HG03378 (cell line): ENCODE results near the gene PCGF1.
"Not testable (repeated sequence)": the region's sequence is repeated elsewhere in the genome, so short reads cannot be mapped to it uniquely, and the experiment has no call there.

Source experiments
- ATAC-seq: cut with Tn5 transposase; IDR thresholded peaks from one replicate; pipeline ENCODE4 v1.9.1; 2021; ENCODE audit warnings: mild to moderate bottlenecking, moderate library complexity; ENCODE audit not compliant: unreplicated experiment

Gene PCGF1

DNA sequence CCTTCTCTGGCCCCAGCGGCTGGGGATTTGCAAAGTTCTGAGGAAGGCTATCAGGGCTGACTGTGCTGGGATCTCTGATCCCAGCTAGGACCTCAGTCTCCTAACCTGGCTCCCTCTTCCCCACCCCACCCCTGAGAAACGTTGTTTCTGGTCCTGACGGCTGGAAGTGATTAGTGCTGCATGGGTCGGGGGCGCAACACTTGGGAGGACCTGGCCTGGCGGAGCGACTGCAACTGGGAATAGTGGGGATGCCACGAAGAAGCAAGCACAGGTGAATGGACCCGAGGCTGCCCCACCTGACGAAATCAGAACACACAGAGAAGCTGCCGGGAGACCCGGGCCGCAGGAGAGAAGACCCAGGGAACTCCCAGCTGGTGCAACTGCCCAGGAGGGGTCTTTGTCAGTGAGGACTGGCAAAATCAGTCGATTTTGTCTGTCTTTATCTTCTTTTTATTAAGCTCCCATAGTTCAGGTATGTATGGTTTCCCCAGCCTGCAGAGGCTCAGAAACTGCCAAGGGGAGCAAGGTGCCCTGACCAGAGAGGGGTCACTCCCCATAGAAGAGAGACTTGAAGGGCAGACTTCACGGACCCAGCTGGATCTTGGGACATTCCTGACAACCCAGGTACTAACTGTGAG, 7.4 kb downstream of the PCGF1 start:
- ATAC-seq: no peak

DNA sequence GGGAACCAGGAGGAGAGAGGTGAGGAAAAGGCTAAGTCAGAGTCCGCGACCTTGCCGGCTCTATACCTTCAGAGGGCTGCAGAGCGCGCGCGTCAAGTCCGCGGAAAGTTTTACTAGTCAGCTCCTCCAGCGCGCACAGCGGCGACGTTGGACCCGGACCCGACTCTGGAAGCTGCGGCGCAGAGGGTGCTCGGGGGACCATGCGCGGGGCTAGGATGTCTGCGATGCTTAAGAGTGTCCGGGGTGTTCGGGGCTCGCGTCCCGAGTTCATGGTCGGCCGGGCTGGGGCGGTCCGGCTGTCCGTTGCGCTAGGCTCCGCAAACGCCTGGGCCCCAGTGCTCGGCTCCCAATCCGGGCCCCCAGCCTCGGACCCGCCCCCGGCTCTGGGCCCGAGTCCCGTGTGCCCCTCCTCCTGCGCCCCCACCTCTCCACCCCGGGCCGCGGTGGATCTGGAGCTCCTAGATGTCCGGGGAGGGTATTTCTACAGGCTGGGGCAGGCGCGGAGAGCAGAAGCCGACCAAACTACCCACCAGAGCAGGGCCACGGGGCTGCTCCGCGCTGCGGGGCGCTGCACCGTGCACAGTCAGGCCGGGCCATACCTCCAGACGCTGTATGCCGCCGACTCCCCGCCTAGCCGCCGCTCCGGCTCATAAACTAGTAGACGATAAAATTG, 8.1 kb downstream of the PCGF1 start, which contains the start of gene LBX2:
LBX2 (minus strand) TSS at position 337 of the 673 bp plus-strand sequence; CDS start at position 271, 66 bp downstream.
- ATAC-seq: no peak

DNA sequence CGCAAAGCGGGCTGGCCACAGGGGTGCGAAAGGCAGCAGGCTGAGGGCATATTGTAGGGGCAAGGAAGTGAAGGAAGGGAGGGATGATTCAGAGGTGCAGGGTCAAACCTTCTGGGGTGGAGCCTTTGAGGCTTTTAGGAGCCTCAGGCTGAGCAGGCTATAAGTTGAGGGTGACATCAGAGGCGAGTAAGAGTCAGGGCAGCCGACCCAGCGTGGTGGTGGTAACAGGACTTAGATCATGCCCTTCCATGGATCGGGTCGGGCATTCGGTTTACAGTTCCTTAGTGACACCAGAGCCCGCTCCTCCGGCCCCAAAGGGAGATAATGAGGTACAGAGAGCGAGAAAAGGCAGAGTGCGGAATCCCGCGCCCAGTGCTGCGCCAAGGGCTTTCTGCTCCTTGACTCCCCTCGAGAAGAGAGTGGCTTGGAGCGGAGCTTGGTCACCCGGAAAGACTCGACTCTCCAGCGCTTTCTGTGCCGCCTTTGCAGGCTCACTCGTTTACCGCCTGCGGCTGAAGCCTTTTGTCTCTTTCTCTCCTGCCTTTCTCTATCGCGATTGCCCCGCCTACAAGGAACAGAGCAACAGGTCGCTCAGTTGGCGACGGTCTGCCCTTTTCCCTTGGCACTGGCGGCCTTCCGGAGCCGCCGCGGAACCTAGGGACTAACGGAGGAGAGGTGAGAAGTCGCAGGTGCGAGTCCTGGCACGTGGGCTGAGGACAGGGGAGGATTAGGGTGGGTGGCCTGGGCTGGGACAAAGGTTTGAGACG, 8.8 kb downstream of the PCGF1 start:
- ATAC-seq: no peak

DNA sequence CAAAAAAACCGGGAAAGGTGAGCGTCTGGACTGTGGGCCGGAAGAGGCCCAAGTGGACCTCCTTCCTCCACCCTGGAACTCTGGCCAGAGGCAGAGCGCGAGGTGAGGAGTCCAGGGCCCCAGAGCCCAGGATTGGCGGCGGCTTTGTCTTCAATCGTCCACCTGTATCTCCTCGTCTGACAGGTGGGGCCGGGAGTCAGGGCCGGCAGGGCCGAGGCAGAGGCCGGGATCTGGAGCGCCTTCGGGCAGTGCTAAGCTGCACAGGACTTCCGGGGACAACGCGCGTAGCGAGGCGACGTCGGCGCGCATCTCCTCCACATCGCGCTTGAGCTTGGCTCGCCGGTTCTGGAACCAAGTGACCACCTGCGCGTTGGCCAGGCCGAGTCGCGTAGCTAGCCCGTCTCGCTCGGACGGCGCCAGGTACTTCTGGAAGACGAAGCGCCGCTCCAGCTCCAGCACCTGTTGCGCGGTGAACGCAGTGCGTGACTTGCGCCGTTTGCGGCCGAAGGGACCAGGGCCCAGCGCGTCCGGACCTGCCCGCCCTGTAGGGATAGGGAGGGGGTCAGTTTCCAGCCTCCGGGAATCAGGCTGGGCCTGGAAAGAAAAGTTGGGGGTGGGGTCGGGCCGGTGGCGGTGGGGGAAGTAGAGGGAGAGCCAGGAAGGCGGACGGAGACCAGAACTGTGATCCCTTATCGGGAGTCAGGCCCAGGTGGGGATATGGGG, 9.6 kb downstream of the PCGF1 start:
- no peak for ATAC-seq

DNA sequence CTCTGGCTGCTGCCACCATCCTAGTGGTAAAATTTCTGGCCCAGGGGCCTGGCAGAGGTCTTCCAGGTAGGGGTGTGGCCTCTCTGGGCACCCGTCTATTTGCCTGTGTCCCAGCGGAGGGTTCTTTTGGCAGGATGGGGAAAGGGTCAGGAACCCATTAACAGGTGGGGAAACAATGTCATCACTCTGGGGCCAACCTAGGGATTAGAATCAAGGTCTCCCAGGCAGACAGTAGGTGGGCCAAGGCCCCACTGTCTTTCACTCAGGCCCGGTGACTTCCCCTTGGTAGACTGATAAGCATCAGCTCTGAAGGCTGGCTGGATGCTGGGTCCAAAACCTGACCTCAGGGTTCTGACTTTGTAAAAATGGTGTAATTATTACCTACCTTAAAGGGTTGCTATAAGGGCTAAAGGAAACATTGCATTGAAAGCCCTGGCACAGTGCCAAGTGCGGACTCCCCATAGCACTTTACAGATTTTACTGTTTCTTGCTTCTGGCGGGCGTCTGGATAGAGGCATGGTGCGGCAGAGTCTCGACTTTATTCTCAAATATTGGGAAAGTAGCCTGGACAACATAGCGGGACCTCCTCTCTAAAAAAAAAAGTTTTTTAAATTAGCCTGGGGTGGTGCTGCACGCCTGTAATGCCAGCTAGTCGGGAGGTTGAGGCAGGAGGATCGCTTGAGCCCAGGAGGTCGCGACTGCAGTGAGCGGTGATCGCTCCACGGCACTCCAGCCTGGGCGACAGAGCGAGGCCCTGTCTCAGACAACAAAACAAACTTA, 10.3 kb downstream of the PCGF1 start:
- ATAC-seq: no peak

DNA sequence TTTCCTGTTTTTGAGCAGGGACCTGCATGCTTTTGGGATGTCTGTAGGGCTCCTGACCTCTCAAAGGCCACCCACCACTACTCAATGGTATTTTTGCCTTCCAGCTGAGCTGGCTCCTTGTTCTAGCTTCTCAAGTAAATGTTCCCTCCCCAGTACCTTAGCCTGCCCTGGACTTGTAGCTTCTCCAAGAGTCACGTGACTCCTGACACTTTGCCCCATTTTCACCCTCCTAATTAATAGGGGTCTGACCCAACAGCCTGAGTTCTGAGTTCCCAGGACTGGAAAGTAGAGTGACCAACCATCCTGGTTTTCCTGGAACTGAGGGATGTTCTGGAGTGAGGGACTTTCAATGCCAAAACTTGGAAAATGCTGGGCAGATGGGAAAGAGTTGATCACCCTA, 12.1 kb downstream of the PCGF1 start:
- no peak for ATAC-seq

GRCh38 chr2:74493546-74493945, 13.9 kb downstream of the PCGF1 start:
- ATAC-seq: no peak

DNA sequence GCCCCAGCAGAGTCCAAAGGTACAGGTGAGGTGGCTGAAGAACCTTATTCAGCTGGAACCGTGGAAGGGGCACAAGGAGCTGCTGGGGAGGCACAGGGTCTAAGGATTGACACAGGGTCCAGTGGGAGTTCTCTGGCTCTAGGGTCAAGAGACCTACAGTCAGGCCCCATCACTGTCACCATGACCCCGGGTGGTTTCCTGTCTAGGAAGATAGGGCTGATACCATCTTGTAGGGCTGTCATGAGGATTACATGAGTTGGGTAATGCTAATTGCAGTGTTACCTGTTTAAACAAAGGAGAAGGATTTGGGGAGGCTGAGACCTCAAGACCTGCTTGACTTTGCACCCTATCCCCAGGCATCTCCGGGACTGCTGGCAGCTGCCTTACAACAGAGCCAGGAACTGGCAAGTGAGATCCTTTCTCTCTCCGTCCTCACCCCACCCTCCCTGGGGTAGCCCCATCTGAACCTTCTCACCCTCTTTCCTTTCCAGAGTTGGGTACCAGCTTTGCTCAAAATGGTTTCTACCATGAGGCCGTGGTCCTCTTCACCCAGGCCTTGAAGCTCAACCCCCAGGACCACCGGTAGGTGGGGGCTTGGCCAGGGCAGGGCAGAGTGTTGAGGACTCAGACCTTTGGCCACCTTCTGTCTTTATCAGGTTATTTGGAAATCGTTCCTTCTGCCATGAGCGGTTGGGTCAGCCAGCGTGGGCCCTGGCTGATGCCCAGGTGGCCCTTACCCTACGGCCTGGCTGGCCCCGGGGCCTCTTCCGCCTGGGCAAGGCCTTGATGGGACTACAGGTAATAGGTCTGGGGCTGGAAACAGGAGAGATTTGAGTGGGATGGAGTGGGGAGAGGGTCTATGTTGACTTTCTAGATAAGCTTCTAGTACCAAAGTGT, 15.6 kb downstream of the PCGF1 start:
- no peak for ATAC-seq

DNA sequence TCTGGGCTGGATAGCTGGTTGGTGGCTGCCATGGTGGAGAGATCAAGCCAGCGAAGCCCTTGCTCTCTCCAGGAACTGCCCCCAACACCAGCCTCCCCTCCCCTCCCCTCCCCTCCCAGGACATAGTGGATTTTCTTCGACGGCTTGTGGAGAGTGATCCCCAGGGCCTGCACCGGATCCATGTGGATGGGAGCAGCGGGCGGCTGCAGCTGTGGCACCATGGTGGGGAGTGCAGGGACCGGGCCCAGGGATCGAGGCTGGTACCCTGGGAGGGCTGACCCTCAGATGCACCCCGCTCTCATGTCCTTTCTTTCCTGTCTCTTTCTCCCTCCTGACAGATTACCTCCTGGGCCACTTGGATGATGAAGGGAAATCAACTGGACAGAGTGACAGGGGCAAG, 17.6 kb downstream of the PCGF1 start:
- no peak for ATAC-seq

DNA sequence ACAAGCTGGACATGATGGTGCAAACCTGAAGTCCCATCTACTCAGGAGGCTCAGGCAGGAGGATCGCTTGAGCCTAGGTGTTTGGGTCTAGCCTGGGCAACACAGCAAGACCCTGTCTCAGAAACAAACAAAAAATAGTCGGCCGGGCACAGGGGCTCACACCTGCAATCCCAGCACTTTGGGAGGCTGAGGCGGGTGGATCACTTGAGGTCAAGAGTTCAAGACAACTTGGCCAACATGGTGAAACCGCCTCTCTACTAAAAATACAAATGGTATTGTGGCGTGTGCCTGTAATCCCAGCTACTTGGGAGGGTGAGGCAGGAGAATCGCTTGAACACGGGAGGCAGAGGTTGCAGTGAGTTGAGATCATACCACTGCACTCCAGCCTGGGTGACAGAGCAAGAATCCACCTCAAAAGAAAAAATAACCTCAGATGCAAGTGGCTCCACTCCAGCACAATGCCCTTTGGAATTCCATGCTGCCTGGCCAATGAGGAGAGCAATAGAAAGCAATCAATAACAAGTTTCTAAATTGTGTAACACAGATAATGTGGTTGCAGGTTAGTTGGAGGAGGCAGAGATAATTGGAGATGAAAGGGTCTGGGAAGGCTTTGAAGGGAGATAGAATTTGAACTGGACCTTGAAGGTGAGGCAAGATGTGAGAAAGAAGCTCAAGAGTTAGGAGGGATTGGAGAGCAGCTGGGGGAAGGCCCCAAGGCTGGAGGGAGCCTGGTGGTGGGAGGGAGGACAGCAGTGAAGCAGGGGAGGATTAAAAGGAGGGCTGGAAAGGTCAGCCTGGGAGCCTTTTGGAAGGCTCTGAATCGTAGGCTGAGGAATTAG, 18.6 kb downstream of the PCGF1 start:
- ATAC-seq: no peak

- no peak for ATAC-seq
Measured at GRCh38 chr2:74486141-74486540, 21.4 kb downstream of the PCGF1 start.

DNA sequence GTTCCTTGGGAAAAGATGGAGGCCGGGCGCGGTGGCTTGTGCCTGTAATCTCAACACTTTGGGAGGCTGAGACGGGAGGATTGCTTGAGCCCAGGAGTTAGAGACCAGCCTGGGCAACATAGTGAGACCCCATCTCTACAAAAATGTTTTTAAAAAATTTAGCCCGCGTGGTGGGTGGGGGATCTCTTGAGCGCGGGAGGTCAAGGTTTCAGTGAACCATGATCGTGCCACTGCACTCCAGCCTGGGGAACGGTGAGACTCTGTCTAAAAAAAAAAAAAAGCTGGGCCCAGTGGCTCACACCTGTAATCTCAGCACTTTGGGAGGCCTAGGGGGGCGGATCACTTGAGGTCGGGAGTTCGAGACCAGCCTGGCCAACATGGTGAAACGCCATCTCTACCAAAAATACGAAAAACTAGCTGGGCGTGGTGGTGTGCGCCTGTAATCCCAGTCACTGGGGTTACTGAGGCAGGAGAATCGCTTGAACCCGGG, 23.8 kb downstream of the PCGF1 start:
- not testable (repeated sequence) for ATAC-seq

GRCh38 chr2:74482801-74483674, 24.5 kb downstream of the PCGF1 start, which contains the start of the genes CCDC142 and TTC31:
Gene CCDC142, minus strand, starts transcription at chr2:74482998. Its CDS starts 161 bp downstream, at chr2:74482837.
Gene TTC31, plus strand, starts transcription at chr2:74483081. Its CDS starts 15 bp downstream, at chr2:74483096.
- ATAC-seq: peak; percentile 88

GRCh38 chr2:74481961-74482800, 25.3 kb downstream of the PCGF1 start:
- ATAC-seq: peak; percentile 30

DNA sequence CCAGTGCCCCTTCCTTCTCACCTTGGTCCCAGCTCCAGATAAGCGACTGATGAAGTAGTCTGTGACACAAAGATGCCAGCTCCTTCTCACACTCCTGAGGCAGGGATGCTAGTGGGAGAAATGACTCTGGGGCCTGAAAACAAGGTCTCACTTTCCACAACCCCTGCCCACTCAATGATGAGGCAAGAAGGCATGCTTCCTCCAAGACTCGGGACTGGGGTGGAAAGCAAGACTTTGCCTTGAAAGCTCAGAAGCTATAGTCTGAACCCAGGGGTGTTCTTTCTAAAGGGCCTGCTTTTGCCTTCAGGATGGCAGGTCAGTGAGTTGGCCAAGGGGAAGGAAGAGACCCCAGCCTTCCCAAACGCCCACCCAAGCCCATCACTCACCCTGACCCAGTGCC, 26.1 kb downstream of the PCGF1 start:
- ATAC-seq: no peak

GRCh38 chr2:74474899-74475298, 32.6 kb downstream of the PCGF1 start:
- no peak for ATAC-seq
